ENCODE results near the gene NVL. TPM values are rescaled to one million over a fixed set of nuclear protein-coding genes. Genes with fewer than 3 reads are reported as not detected.

The NVL gene
- polyA plus RNA-seq, 1 of the 3 experiments (the other 2 are of a cell fraction) = 12.4 TPM

DNA sequence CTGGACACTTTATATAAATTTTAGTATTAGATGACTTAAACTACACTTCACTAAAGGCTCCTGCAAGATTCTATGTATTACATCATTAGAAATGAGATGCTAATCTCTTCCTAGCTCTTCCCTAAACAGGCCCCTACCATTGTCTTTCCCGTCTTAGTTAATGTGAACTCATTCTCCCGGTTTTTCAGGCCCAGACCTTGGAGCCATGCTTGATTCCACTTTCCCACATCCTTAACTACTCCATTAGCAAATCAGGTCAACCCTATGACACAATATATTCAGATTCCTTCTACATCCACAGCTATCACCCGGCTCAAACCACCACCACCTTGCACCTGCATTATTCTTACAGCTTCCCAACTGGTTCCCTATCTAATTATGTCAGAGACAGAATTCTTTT, 73.3 kb downstream of the NVL start:
- no peak for DNase-seq
- Histone ChIP-seq H3K79me2 (ENCODE audit: insufficient read depth) (no peaks in the 10 kb centered on the region), H3K9me3 (no peaks in the 10 kb centered on the region), H3K4me3 (ENCODE audit: low read depth in 2 of 2, low read length in 1 of 2) (no peak overlapping the region), H4K20me1 (ENCODE audit: insufficient read depth) (no peaks in the 10 kb centered on the region), H3K4me1 (ENCODE audit: control insufficient read depth in 1 of 2, insufficient read depth in 2 of 2, low read depth in 1 of 2, low read length in 1 of 2) (no peaks in the 10 kb centered on the region), H3K9me2 (no peaks in the 10 kb centered on the region), H3K27me3 (ENCODE audit: insufficient read depth) (no peaks in the 10 kb centered on the region), H3K4me2 (no peak overlapping the region), H2AFZ (ENCODE audit: low read depth) (no peak overlapping the region), H3K36me3 (replicated peaks in 1 of 2; ENCODE audit: control insufficient read depth in 1 of 2, insufficient read depth in 2 of 2, low read length in 1 of 2) (peaks cover 0 to 27% of the 10 kb centered on the region in 2 experiments), H3K27ac (ENCODE audit: low read depth in 2 of 2, low read length in 1 of 2) (no peak overlapping the region), H3F3A (replicated peaks; ENCODE audit: insufficient read depth) (peaks cover 8% of the 10 kb centered on the region), H3K9ac (no peak overlapping the region)
- no peak for TF ChIP-seq FOSL2 (IDR thresholded peaks at IDR 0.05; ENCODE audit: borderline replicate concordance, low read depth)
- TF ChIP-seq FOXM1 (IDR thresholded peaks at IDR 0.05; ENCODE audit: low read depth) = no peak
- TF ChIP-seq, protein P1, sequence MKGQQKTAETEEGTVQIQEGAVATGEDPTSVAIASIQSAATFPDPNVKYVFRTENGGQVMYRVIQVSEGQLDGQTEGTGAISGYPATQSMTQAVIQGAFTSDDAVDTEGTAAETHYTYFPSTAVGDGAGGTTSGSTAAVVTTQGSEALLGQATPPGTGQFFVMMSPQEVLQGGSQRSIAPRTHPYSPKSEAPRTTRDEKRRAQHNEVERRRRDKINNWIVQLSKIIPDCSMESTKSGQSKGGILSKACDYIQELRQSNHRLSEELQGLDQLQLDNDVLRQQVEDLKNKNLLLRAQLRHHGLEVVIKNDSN (IDR thresholded peaks at IDR 0.05; ENCODE audit: borderline replicate concordance, low read depth) = no peak
- no peak for TF ChIP-seq RCOR1 (IDR thresholded peaks at IDR 0.05; ENCODE audit: low read length)
- TF ChIP-seq YY1 (IDR thresholded peaks at IDR 0.05; ENCODE audit: low read depth) = no peak
- TF ChIP-seq, protein P2, sequence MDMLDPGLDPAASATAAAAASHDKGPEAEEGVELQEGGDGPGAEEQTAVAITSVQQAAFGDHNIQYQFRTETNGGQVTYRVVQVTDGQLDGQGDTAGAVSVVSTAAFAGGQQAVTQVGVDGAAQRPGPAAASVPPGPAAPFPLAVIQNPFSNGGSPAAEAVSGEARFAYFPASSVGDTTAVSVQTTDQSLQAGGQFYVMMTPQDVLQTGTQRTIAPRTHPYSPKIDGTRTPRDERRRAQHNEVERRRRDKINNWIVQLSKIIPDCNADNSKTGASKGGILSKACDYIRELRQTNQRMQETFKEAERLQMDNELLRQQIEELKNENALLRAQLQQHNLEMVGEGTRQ (IDR thresholded peaks at IDR 0.05; ENCODE audit: borderline replicate concordance, low read depth, low read length) = no peak
- TF ChIP-seq, protein P3, sequence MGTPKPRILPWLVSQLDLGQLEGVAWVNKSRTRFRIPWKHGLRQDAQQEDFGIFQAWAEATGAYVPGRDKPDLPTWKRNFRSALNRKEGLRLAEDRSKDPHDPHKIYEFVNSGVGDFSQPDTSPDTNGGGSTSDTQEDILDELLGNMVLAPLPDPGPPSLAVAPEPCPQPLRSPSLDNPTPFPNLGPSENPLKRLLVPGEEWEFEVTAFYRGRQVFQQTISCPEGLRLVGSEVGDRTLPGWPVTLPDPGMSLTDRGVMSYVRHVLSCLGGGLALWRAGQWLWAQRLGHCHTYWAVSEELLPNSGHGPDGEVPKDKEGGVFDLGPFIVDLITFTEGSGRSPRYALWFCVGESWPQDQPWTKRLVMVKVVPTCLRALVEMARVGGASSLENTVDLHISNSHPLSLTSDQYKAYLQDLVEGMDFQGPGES (IDR thresholded peaks at IDR 0.05; ENCODE audit: low read depth, low read length) = no peak
- TF ChIP-seq SIN3A (IDR thresholded peaks at IDR 0.05; ENCODE audit: borderline replicate concordance, low read depth, low read length) = no peak
- TF ChIP-seq EZH2phosphoT487 (IDR thresholded peaks at IDR 0.05; ENCODE audit: borderline replicate concordance, low read depth) = no peak
- ChIA-PET POLR2A (no interaction called here), CTCF (no interaction called here)
- 88% methylated on average over 3 of the region's 3 CpGs for WGBS (ENCODE audit: low lambda C conversion rate)

DNA sequence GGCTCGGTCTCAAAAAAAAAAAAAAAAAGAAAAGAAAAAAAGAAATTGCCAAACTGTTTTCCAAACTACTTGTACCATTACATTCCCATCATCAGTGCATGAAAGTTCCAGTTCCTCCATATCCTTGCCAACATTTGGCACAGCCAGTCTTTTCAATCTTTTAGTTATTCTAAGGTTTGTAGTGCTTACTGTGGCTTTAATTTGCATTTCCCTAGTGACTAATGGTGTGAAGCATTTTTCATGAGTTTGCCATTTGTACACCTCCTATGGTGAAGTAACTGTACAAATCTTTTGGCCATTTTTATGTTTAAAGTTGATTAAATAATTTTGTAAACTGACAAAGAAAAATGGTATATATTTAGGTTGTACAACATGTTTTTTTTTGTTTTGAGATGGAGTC, 76.3 kb downstream of the NVL start:
- TF ChIP-seq SIN3A (IDR thresholded peaks at IDR 0.05; ENCODE audit: borderline replicate concordance, low read depth, low read length) (no peak), FOSL2 (IDR thresholded peaks at IDR 0.05; ENCODE audit: borderline replicate concordance, low read depth) (no peak), YY1 (IDR thresholded peaks at IDR 0.05; ENCODE audit: low read depth) (no peak), TCF12 (IDR thresholded peaks at IDR 0.05) (no peak), JUND (IDR thresholded peaks at IDR 0.05) (no peak), NRF1 (IDR thresholded peaks at IDR 0.05; ENCODE audit: low read depth, low read length) (no peak), RXRA (IDR thresholded peaks at IDR 0.05; ENCODE audit: borderline replicate concordance, low read depth) (no peak)
- POLR2A ChIA-PET = no interaction called here
- CTCF ChIA-PET = no interaction called here

More for the DNA sequence above, 76.3 kb downstream of the NVL start:
- no peaks in the 10 kb centered on the region for H3K4me1 ChIP-seq (ENCODE audit: control insufficient read depth in 1 of 2, insufficient read depth in 2 of 2, low read depth in 1 of 2, low read length in 1 of 2)
- no peak for DNase-seq
- H4K20me1 ChIP-seq (ENCODE audit: insufficient read depth) = no peaks in the 10 kb centered on the region
- no peak overlapping the region for H2AFZ ChIP-seq (ENCODE audit: low read depth)
- H3K9me2 ChIP-seq = no peaks in the 10 kb centered on the region
- H3K4me2 ChIP-seq = no peak overlapping the region
- peaks cover 2 to 27% of the 10 kb centered on the region in 2 experiments for H3K36me3 ChIP-seq (replicated peaks in 1 of 2; ENCODE audit: control insufficient read depth in 1 of 2, insufficient read depth in 2 of 2, low read length in 1 of 2)
- H3K27me3 ChIP-seq (ENCODE audit: insufficient read depth) = no peaks in the 10 kb centered on the region
- WGBS (ENCODE audit: low lambda C conversion rate) = 93% methylated on average over 1 of the region's 1 CpG
- no peak overlapping the region for H3K9ac ChIP-seq
- no peak overlapping the region for H3K27ac ChIP-seq (ENCODE audit: low read depth in 2 of 2, low read length in 1 of 2)
- H3K79me2 ChIP-seq (ENCODE audit: insufficient read depth) = no peaks in the 10 kb centered on the region
- no peak overlapping the region for H3K4me3 ChIP-seq (ENCODE audit: low read depth in 2 of 2, low read length in 1 of 2)
- H3K9me3 ChIP-seq = no peaks in the 10 kb centered on the region
- H3F3A ChIP-seq (replicated peaks; ENCODE audit: insufficient read depth) = no peaks in the 10 kb centered on the region

Measured in SK-N-SH (cell line).